ENCODE data around the gene ESAM.

ESAM gene

GRCh38 chr11:124742555-124742954, 19.5 kb downstream of the ESAM start:
- H3K4ac ChIP-seq (ENCODE audit: low read depth, low read length): no peak overlapping the region
- no peaks in the 10 kb centered on the region for H3K36me3 ChIP-seq (ENCODE audit: control insufficient read depth in 1 of 2, insufficient read depth in 2 of 2, low read length in 2 of 2)
- no peak overlapping the region for H4K8ac ChIP-seq (ENCODE audit: low read depth, low read length)
- H3K4me1 ChIP-seq (ENCODE audit: control insufficient read depth in 1 of 2, insufficient read depth in 2 of 2, low read length in 2 of 2): peaks cover 15 to 20% of the 10 kb centered on the region in 2 experiments
- H3K23ac ChIP-seq (ENCODE audit: low read length): no peak overlapping the region
- H3K79me1 ChIP-seq (ENCODE audit: low read length): no peaks in the 10 kb centered on the region
- H2BK5ac ChIP-seq (ENCODE audit: low read depth, low read length, poor library complexity): no peak overlapping the region
- no peak overlapping the region for H3K4me3 ChIP-seq (ENCODE audit: low read depth, low read length)
- H4K12ac ChIP-seq (ENCODE audit: low read depth, low read length): no peak overlapping the region
- no peak overlapping the region for H4K91ac ChIP-seq (ENCODE audit: low read depth, low read length)
- no peak overlapping the region for H3K14ac ChIP-seq (ENCODE audit: low read length)
- WGBS (ENCODE audit: extremely low coverage, insufficient coverage, insufficient read length): no CpG with 5 or more reads among the region's 2 CpGs
- no peak overlapping the region for H2AK5ac ChIP-seq (ENCODE audit: low read length)
- no peak overlapping the region for H2BK12ac ChIP-seq (ENCODE audit: low read length)
- H3K9me3 ChIP-seq (ENCODE audit: insufficient read depth, low read depth, low read length): peaks cover 8% of the 10 kb centered on the region
- H3K4me2 ChIP-seq (ENCODE audit: low read length): no peak overlapping the region
- no peak overlapping the region for H2AFZ ChIP-seq (ENCODE audit: insufficient read depth, low read length, poor library complexity)
- DNase-seq: no peak
- H3K27ac ChIP-seq (ENCODE audit: low read depth, low read length): no peak overlapping the region
- no peak overlapping the region for H3K9ac ChIP-seq (ENCODE audit: low read length)
- no peak overlapping the region for H2BK120ac ChIP-seq (ENCODE audit: insufficient read depth, low read length, poor library complexity)
- peaks cover 82% of the 10 kb centered on the region for H3K27me3 ChIP-seq (ENCODE audit: insufficient read depth, low read length)
- no peaks in the 10 kb centered on the region for H3K79me2 ChIP-seq (ENCODE audit: control insufficient read depth, insufficient read depth, low read length, poor library complexity)
- H3K18ac ChIP-seq (ENCODE audit: low read length): no peak overlapping the region

GRCh38 chr11:124740277-124740882, 21.7 kb downstream of the ESAM start:
- Histone ChIP-seq H4K12ac (ENCODE audit: low read depth, low read length) (no peak overlapping the region), H2BK5ac (ENCODE audit: low read depth, low read length, poor library complexity) (no peak overlapping the region)
- WGBS (ENCODE audit: extremely low coverage, insufficient coverage, insufficient read length): no CpG with 5 or more reads among the region's 37 CpGs

GRCh38 chr11:124739479-124740276, 22.4 kb downstream of the ESAM start, which contains the start of gene NRGN:
Gene NRGN, plus strand, starts transcription at chr11:124739942. Its CDS starts 143 bp downstream, at chr11:124740085.
- Histone ChIP-seq H3K18ac (ENCODE audit: low read length) (no peak within 1 kb of the TSS), H3K9ac (ENCODE audit: low read length) (no peak within 1 kb of the TSS), H3K4me1 (ENCODE audit: control insufficient read depth in 1 of 2, insufficient read depth in 2 of 2, low read length in 2 of 2) (peaks cover 8 to 9% of the 10 kb centered on the region in 2 experiments), H2BK5ac (ENCODE audit: low read depth, low read length, poor library complexity) (no peak within 1 kb of the TSS), H3K4me2 (ENCODE audit: low read length) (peak within 1 kb of the TSS; percentile 71), H3K4ac (ENCODE audit: low read depth, low read length) (no peak within 1 kb of the TSS), H4K8ac (ENCODE audit: low read depth, low read length) (no peak within 1 kb of the TSS), H3K14ac (ENCODE audit: low read length) (no peak within 1 kb of the TSS), H3K9me3 (ENCODE audit: insufficient read depth, low read depth, low read length) (peaks cover 8% of the 10 kb centered on the region), H3K36me3 (ENCODE audit: control insufficient read depth in 1 of 2, insufficient read depth in 2 of 2, low read length in 2 of 2) (no peaks in the 10 kb centered on the region), H3K27me3 (ENCODE audit: insufficient read depth, low read length) (peaks cover 63% of the 10 kb centered on the region), H4K91ac (ENCODE audit: low read depth, low read length) (no peak within 1 kb of the TSS), H2BK120ac (ENCODE audit: insufficient read depth, low read length, poor library complexity) (no peak within 1 kb of the TSS), H4K12ac (ENCODE audit: low read depth, low read length) (no peak within 1 kb of the TSS), H3K79me1 (ENCODE audit: low read length) (no peaks in the 10 kb centered on the region), H3K4me3 (ENCODE audit: low read depth, low read length) (no peak within 1 kb of the TSS), H3K23ac (ENCODE audit: low read length) (no peak within 1 kb of the TSS), H2AK5ac (ENCODE audit: low read length) (no peak within 1 kb of the TSS), H2BK12ac (ENCODE audit: low read length) (no peak within 1 kb of the TSS), H3K27ac (ENCODE audit: low read depth, low read length) (no peak within 1 kb of the TSS), H3K79me2 (ENCODE audit: control insufficient read depth, insufficient read depth, low read length, poor library complexity) (no peaks in the 10 kb centered on the region), H2AFZ (ENCODE audit: insufficient read depth, low read length, poor library complexity) (no peak within 1 kb of the TSS)
- WGBS (ENCODE audit: extremely low coverage, insufficient coverage, insufficient read length): no CpG with 5 or more reads among the region's 59 CpGs
- DNase-seq: peak; percentile 86 to 93

More at GRCh38 chr11:124740277-124740882, 21.7 kb downstream of the ESAM start:
- DNase-seq: peak in 1 of 2 donors; percentile 25
- no peak overlapping the region for H2AK5ac ChIP-seq (ENCODE audit: low read length)
- H3K14ac ChIP-seq (ENCODE audit: low read length): no peak overlapping the region
- peaks cover 8 to 9% of the 10 kb centered on the region in 2 experiments for H3K4me1 ChIP-seq (ENCODE audit: control insufficient read depth in 1 of 2, insufficient read depth in 2 of 2, low read length in 2 of 2)
- no peak overlapping the region for H3K4me3 ChIP-seq (ENCODE audit: low read depth, low read length)
- no peaks in the 10 kb centered on the region for H3K36me3 ChIP-seq (ENCODE audit: control insufficient read depth in 1 of 2, insufficient read depth in 2 of 2, low read length in 2 of 2)
- no peak overlapping the region for H2BK120ac ChIP-seq (ENCODE audit: insufficient read depth, low read length, poor library complexity)
- H2BK12ac ChIP-seq (ENCODE audit: low read length): no peak overlapping the region
- H3K79me2 ChIP-seq (ENCODE audit: control insufficient read depth, insufficient read depth, low read length, poor library complexity): no peaks in the 10 kb centered on the region
- H4K8ac ChIP-seq (ENCODE audit: low read depth, low read length): no peak overlapping the region
- peaks cover 70% of the 10 kb centered on the region for H3K27me3 ChIP-seq (ENCODE audit: insufficient read depth, low read length)
- H2AFZ ChIP-seq (ENCODE audit: insufficient read depth, low read length, poor library complexity): no peak overlapping the region
- H3K4me2 ChIP-seq (ENCODE audit: low read length): peak overlapping the region; percentile 71
- no peak overlapping the region for H3K27ac ChIP-seq (ENCODE audit: low read depth, low read length)
- H3K79me1 ChIP-seq (ENCODE audit: low read length): no peaks in the 10 kb centered on the region
- H3K18ac ChIP-seq (ENCODE audit: low read length): no peak overlapping the region
- H3K9ac ChIP-seq (ENCODE audit: low read length): no peak overlapping the region
- H3K9me3 ChIP-seq (ENCODE audit: insufficient read depth, low read depth, low read length): peaks cover 8% of the 10 kb centered on the region
- no peak overlapping the region for H3K23ac ChIP-seq (ENCODE audit: low read length)
- no peak overlapping the region for H4K91ac ChIP-seq (ENCODE audit: low read depth, low read length)
- no peak overlapping the region for H3K4ac ChIP-seq (ENCODE audit: low read depth, low read length)

GRCh38 chr11:124738713-124739478, 23.2 kb downstream of the ESAM start:
- H3K4ac ChIP-seq (ENCODE audit: low read depth, low read length): no peak overlapping the region
- H2BK12ac ChIP-seq (ENCODE audit: low read length): no peak overlapping the region
- no peak overlapping the region for H2BK5ac ChIP-seq (ENCODE audit: low read depth, low read length, poor library complexity)
- H3K27ac ChIP-seq (ENCODE audit: low read depth, low read length): no peak overlapping the region
- H3K79me1 ChIP-seq (ENCODE audit: low read length): no peaks in the 10 kb centered on the region
- H3K79me2 ChIP-seq (ENCODE audit: control insufficient read depth, insufficient read depth, low read length, poor library complexity): no peaks in the 10 kb centered on the region
- no peak overlapping the region for H3K4me3 ChIP-seq (ENCODE audit: low read depth, low read length)
- no CpG with 5 or more reads among the region's 21 CpGs for WGBS (ENCODE audit: extremely low coverage, insufficient coverage, insufficient read length)
- peaks cover 60% of the 10 kb centered on the region for H3K27me3 ChIP-seq (ENCODE audit: insufficient read depth, low read length)
- peak overlapping the region; percentile 63 for H3K4me2 ChIP-seq (ENCODE audit: low read length)
- no peak for DNase-seq
- H2AFZ ChIP-seq (ENCODE audit: insufficient read depth, low read length, poor library complexity): no peak overlapping the region
- H3K9ac ChIP-seq (ENCODE audit: low read length): no peak overlapping the region
- peaks cover 8 to 9% of the 10 kb centered on the region in 2 experiments for H3K4me1 ChIP-seq (ENCODE audit: control insufficient read depth in 1 of 2, insufficient read depth in 2 of 2, low read length in 2 of 2)
- no peak overlapping the region for H3K23ac ChIP-seq (ENCODE audit: low read length)
- no peak overlapping the region for H2AK5ac ChIP-seq (ENCODE audit: low read length)
- H4K91ac ChIP-seq (ENCODE audit: low read depth, low read length): no peak overlapping the region
- no peak overlapping the region for H3K14ac ChIP-seq (ENCODE audit: low read length)
- H2BK120ac ChIP-seq (ENCODE audit: insufficient read depth, low read length, poor library complexity): no peak overlapping the region
- H3K18ac ChIP-seq (ENCODE audit: low read length): no peak overlapping the region
- H4K12ac ChIP-seq (ENCODE audit: low read depth, low read length): no peak overlapping the region
- H4K8ac ChIP-seq (ENCODE audit: low read depth, low read length): no peak overlapping the region
- no peaks in the 10 kb centered on the region for H3K36me3 ChIP-seq (ENCODE audit: control insufficient read depth in 1 of 2, insufficient read depth in 2 of 2, low read length in 2 of 2)
- H3K9me3 ChIP-seq (ENCODE audit: insufficient read depth, low read depth, low read length): peaks cover 8% of the 10 kb centered on the region

Measured in trophoblast cell (in vitro differentiated cells and primary cell).